ENCODE measurements around the gene TEAD2. TPM values are rescaled to one million over a fixed set of nuclear protein-coding genes. Genes with fewer than 3 reads are reported as not detected.

TEAD2 gene
- total and polyA plus RNA-seq, 10 of the 15 experiments (the other 5 are each of a cell fraction or from before 2014, with no cell fraction given): 0.04 to 0.26 (median 0.11) TPM; not detected in 3

DNA sequence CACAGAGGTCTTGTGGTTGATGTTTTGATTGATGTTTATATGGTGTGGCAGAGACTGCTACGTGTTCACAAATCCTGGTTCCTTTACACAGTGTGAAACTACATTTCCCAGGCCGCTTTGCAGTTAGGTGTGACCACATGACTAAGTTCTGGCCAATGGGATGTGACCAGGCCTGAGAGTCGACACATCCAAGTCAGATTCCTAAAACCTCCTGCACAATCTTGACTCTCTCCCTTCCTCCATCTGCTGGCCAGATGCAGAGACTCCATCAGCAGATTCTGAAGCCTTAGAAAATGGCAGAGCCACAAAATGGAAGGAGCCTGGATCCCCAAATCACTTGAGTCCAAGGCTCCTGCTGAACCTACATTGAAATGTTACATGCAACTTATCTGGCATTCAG, 14.4 kb downstream of the TEAD2 start (continued):
- TF ChIP-seq, protein P1, sequence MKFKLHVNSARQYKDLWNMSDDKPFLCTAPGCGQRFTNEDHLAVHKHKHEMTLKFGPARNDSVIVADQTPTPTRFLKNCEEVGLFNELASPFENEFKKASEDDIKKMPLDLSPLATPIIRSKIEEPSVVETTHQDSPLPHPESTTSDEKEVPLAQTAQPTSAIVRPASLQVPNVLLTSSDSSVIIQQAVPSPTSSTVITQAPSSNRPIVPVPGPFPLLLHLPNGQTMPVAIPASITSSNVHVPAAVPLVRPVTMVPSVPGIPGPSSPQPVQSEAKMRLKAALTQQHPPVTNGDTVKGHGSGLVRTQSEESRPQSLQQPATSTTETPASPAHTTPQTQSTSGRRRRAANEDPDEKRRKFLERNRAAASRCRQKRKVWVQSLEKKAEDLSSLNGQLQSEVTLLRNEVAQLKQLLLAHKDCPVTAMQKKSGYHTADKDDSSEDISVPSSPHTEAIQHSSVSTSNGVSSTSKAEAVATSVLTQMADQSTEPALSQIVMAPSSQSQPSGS (IDR thresholded peaks at IDR 0.05; ENCODE audit: low read length): no peak
- TF ChIP-seq CHD2 (IDR thresholded peaks at IDR 0.05; ENCODE audit: borderline replicate concordance, low read depth, low read length): no peak
- TF ChIP-seq NFIC (IDR thresholded peaks at IDR 0.05; ENCODE audit: low read depth, low read length): no peak
- TF ChIP-seq ZNF24 (IDR thresholded peaks at IDR 0.05): no peak
- TF ChIP-seq CBFB (IDR thresholded peaks at IDR 0.05; ENCODE audit: low read depth): no peak
- no peak for TF ChIP-seq FOXK2 (IDR thresholded peaks at IDR 0.05)
- TF ChIP-seq, protein P2, sequence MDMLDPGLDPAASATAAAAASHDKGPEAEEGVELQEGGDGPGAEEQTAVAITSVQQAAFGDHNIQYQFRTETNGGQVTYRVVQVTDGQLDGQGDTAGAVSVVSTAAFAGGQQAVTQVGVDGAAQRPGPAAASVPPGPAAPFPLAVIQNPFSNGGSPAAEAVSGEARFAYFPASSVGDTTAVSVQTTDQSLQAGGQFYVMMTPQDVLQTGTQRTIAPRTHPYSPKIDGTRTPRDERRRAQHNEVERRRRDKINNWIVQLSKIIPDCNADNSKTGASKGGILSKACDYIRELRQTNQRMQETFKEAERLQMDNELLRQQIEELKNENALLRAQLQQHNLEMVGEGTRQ (IDR thresholded peaks at IDR 0.05; ENCODE audit: borderline replicate concordance, low read depth, low read length): peak; percentile 35; the same call in 1 of the 2 replicates
- TF ChIP-seq CREM (IDR thresholded peaks at IDR 0.05; ENCODE audit: low read depth): no peak
- no peak for TF ChIP-seq SMAD5 (IDR thresholded peaks at IDR 0.05; ENCODE audit: low read depth)
- TF ChIP-seq, protein P3, sequence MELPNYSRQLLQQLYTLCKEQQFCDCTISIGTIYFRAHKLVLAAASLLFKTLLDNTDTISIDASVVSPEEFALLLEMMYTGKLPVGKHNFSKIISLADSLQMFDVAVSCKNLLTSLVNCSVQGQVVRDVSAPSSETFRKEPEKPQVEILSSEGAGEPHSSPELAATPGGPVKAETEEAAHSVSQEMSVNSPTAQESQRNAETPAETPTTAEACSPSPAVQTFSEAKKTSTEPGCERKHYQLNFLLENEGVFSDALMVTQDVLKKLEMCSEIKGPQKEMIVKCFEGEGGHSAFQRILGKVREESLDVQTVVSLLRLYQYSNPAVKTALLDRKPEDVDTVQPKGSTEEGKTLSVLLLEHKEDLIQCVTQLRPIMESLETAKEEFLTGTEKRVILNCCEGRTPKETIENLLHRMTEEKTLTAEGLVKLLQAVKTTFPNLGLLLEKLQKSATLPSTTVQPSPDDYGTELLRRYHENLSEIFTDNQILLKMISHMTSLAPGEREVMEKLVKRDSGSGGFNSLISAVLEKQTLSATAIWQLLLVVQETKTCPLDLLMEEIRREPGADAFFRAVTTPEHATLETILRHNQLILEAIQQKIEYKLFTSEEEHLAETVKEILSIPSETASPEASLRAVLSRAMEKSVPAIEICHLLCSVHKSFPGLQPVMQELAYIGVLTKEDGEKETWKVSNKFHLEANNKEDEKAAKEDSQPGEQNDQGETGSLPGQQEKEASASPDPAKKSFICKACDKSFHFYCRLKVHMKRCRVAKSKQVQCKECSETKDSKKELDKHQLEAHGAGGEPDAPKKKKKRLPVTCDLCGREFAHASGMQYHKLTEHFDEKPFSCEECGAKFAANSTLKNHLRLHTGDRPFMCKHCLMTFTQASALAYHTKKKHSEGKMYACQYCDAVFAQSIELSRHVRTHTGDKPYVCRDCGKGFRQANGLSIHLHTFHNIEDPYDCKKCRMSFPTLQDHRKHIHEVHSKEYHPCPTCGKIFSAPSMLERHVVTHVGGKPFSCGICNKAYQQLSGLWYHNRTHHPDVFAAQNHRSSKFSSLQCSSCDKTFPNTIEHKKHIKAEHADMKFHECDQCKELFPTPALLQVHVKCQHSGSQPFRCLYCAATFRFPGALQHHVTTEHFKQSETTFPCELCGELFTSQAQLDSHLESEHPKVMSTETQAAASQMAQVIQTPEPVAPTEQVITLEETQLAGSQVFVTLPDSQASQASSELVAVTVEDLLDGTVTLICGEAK (IDR thresholded peaks at IDR 0.05; ENCODE audit: borderline replicate concordance): no peak
- TF ChIP-seq JUNB (IDR thresholded peaks at IDR 0.05): no peak
- no peak for TF ChIP-seq SPI1 (IDR thresholded peaks at IDR 0.05; ENCODE audit: borderline replicate concordance, insufficient read depth, low read depth, low read length)
- TF ChIP-seq SUZ12 (IDR thresholded peaks at IDR 0.05; ENCODE audit: unreplicated experiment): no peak
- TF ChIP-seq, protein P4, sequence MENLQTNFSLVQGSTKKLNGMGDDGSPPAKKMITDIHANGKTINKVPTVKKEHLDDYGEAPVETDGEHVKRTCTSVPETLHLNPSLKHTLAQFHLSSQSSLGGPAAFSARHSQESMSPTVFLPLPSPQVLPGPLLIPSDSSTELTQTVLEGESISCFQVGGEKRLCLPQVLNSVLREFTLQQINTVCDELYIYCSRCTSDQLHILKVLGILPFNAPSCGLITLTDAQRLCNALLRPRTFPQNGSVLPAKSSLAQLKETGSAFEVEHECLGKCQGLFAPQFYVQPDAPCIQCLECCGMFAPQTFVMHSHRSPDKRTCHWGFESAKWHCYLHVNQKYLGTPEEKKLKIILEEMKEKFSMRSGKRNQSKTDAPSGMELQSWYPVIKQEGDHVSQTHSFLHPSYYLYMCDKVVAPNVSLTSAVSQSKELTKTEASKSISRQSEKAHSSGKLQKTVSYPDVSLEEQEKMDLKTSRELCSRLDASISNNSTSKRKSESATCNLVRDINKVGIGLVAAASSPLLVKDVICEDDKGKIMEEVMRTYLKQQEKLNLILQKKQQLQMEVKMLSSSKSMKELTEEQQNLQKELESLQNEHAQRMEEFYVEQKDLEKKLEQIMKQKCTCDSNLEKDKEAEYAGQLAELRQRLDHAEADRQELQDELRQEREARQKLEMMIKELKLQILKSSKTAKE (IDR thresholded peaks at IDR 0.05; ENCODE audit: low read depth, poor library complexity, severe bottlenecking): no peak
- TF ChIP-seq POLR2AphosphoS5 (IDR thresholded peaks at IDR 0.05; ENCODE audit: low read length): no peak
- no peak for TF ChIP-seq GABPA (IDR thresholded peaks at IDR 0.05; ENCODE audit: low read depth)
- TF ChIP-seq, protein P5, sequence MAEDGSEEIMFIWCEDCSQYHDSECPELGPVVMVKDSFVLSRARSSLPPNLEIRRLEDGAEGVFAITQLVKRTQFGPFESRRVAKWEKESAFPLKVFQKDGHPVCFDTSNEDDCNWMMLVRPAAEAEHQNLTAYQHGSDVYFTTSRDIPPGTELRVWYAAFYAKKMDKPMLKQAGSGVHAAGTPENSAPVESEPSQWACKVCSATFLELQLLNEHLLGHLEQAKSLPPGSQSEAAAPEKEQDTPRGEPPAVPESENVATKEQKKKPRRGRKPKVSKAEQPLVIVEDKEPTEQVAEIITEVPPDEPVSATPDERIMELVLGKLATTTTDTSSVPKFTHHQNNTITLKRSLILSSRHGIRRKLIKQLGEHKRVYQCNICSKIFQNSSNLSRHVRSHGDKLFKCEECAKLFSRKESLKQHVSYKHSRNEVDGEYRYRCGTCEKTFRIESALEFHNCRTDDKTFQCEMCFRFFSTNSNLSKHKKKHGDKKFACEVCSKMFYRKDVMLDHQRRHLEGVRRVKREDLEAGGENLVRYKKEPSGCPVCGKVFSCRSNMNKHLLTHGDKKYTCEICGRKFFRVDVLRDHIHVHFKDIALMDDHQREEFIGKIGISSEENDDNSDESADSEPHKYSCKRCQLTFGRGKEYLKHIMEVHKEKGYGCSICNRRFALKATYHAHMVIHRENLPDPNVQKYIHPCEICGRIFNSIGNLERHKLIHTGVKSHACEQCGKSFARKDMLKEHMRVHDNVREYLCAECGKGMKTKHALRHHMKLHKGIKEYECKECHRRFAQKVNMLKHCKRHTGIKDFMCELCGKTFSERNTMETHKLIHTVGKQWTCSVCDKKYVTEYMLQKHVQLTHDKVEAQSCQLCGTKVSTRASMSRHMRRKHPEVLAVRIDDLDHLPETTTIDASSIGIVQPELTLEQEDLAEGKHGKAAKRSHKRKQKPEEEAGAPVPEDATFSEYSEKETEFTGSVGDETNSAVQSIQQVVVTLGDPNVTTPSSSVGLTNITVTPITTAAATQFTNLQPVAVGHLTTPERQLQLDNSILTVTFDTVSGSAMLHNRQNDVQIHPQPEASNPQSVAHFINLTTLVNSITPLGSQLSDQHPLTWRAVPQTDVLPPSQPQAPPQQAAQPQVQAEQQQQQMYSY (CRISPR knock-in tag; IDR thresholded peaks at IDR 0.05): no peak
- TF ChIP-seq, protein P6, sequence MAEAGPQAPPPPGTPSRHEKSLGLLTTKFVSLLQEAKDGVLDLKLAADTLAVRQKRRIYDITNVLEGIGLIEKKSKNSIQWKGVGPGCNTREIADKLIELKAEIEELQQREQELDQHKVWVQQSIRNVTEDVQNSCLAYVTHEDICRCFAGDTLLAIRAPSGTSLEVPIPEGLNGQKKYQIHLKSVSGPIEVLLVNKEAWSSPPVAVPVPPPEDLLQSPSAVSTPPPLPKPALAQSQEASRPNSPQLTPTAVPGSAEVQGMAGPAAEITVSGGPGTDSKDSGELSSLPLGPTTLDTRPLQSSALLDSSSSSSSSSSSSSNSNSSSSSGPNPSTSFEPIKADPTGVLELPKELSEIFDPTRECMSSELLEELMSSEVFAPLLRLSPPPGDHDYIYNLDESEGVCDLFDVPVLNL (IDR thresholded peaks at IDR 0.05; ENCODE audit: low read depth, low read length): no peak
